HepG2 (cell line): Measurements from ENCODE around the gene MAMSTR. TPM values are rescaled to one million over a fixed set of nuclear protein-coding genes. Genes with fewer than 3 reads are reported as not detected.

ENCODE experiments used
- ATAC-seq: fragments of 200-7000 bp; cut with Tn5 transposase; 3 replicates; pipeline ENCODE4 v1.9.1; 2020; ENCODE audit warnings: mild to moderate bottlenecking, moderate library complexity
- BruUV-seq: library from RNA; stranded (reverse); fragments of 400-500 nt; replicated peaks from 2 replicates; lab custom pipeline; 2021; lab: Mats Ljungman, UMichigan
- CTCF ChIA-PET: fragments of 300-600 bp; formaldehyde crosslinking; extraction: SDS; loops from one replicate; lab custom pipeline; 2021; ENCODE audit warnings: low total read pairs, inconsistent platforms, low intra/inter-chr PET ratio; lab: Yijun Ruan, JAX
- POLR2A ChIA-PET: fragments of 350-600 bp; sonication (Branson Sonifier 250); formaldehyde crosslinking; loops from one replicate; lab custom pipeline; 2020; ENCODE audit warnings: antibody characterized with exemption, inconsistent platforms; lab: Yijun Ruan, JAX
- DNase-seq: peaks from one replicate; pipeline ENCODE4 v3.0.0-alpha.2; 2015; ENCODE audit warnings: low spot score
- FAIRE-seq: peaks from 3 replicates; lab custom pipeline; 2011; peaks lifted over from hg19 to GRCh38; lab: Jason Lieb, UNC
- H2AFZ ChIP-seq: one replicate; pipeline ENCODE4 v1.6.1; 2011; ENCODE audit warnings: low read length, inconsistent platforms
- H3K27ac ChIP-seq: fragments of 300-600 bp; 3 replicates; pipeline ENCODE4 v1.8.0; 2011; ENCODE audit warnings: mixed run types, mild to moderate bottlenecking, mixed read lengths, low read length, inconsistent platforms; ENCODE audit not compliant: insufficient read depth; ENCODE audit errors: extremely low read length
- H3K27me3 ChIP-seq, 2 experiments: fragments of 200-600 bp in 1 of 2; 2 replicates in 1 of 2; 3 replicates in 1 of 2; pipeline versions ENCODE4 v1.6.0 to v1.8.0; 2011; ENCODE audit warnings: low read length in 2 of 2, mild to moderate bottlenecking in 2 of 2, moderate library complexity in 2 of 2, inconsistent platforms in 1 of 2; ENCODE audit not compliant: insufficient read depth in 2 of 2, control insufficient read depth in 1 of 2
- H3K36me3 ChIP-seq, 2 experiments: fragments of 200-600 bp in 1 of 2; replicated peaks in 1 of 2; 2 replicates in 1 of 2; 3 replicates in 1 of 2; pipeline versions ENCODE4 v1.5.1 to v1.8.0; 2011; ENCODE audit warnings: low read length in 2 of 2, inconsistent platforms in 1 of 2; ENCODE audit not compliant: insufficient read depth in 2 of 2, control insufficient read depth in 1 of 2
- H3K4me1 ChIP-seq: 2 replicates; pipeline ENCODE4 v1.5.1; 2012; ENCODE audit warnings: low read length, inconsistent platforms; ENCODE audit not compliant: insufficient read depth
- H3K4me2 ChIP-seq: 2 replicates; pipeline ENCODE4 v1.6.0; 2011; ENCODE audit warnings: low read depth, low read length, inconsistent platforms
- H3K4me3 ChIP-seq, 3 experiments: fragments of 200-600 bp in 1 of 3; sonication (generic), shearing (Covaris generic) in 1 of 3; replicated peaks in 1 of 3; 2 replicates each; pipeline ENCODE4 v1.5.1; 2011 to 2016; ENCODE audit warnings: low read length in 3 of 3, inconsistent platforms in 2 of 3, low read depth in 2 of 3, mild to moderate bottlenecking in 2 of 3, control low read depth in 1 of 3, mixed read lengths in 1 of 3; ENCODE audit not compliant: insufficient read depth in 1 of 3
- H3K79me2 ChIP-seq: one replicate; pipeline ENCODE4 v1.6.1; 2011; ENCODE audit warnings: low read length, inconsistent platforms; ENCODE audit not compliant: insufficient read depth
- H3K9ac ChIP-seq: 2 replicates; pipeline ENCODE4 v1.6.0; 2011; ENCODE audit warnings: mild to moderate bottlenecking, low read depth, low read length, inconsistent platforms; ENCODE audit not compliant: insufficient read depth
- H3K9me3 ChIP-seq: 2 replicates; pipeline ENCODE4 v1.5.1; 2012; ENCODE audit warnings: mild to moderate bottlenecking, low read length
- H4K20me1 ChIP-seq: 2 replicates; pipeline ENCODE4 v1.6.0; 2011; ENCODE audit warnings: inconsistent platforms, mild to moderate bottlenecking, low read length, moderate library complexity; ENCODE audit not compliant: insufficient read depth
- ARID5B ChIP-seq: IDR thresholded peaks from 2 replicates; pipeline ENCODE4 v1.4.0; 2020; ENCODE audit warnings: mild to moderate bottlenecking, missing genetic modification reagents
- ATRX ChIP-seq: sonication (generic); formaldehyde crosslinking; IDR thresholded peaks from 2 replicates; pipeline ENCODE4 v1.4.0; 2020; ENCODE audit warnings: missing genetic modification reagents, borderline replicate concordance
- CBX5 ChIP-seq: sonication (generic); formaldehyde crosslinking; IDR thresholded peaks from 2 replicates; pipeline ENCODE4 v1.4.0; 2020; ENCODE audit warnings: missing genetic modification reagents, borderline replicate concordance
- HES4 ChIP-seq: sonication (generic); formaldehyde crosslinking; IDR thresholded peaks from 2 replicates; pipeline ENCODE4 v1.9.0; 2021; ENCODE audit warnings: mild to moderate bottlenecking, missing genetic modification reagents, borderline replicate concordance
- HNF4A ChIP-seq: sonication (generic); formaldehyde crosslinking; IDR thresholded peaks from 2 replicates; pipeline ENCODE4 v1.4.0; 2020; ENCODE audit warnings: missing genetic modification reagents
- HNRNPUL1 ChIP-seq: fragments of 200-400 bp; formaldehyde crosslinking; IDR thresholded peaks from 2 replicates; pipeline ENCODE4 v1.6.1; 2017; ENCODE audit warnings: low read depth, mild to moderate bottlenecking, low read length, moderate library complexity
- HOXA3 ChIP-seq: sonication (generic); formaldehyde crosslinking; IDR thresholded peaks from 2 replicates; pipeline ENCODE4 v1.5.0; 2020; ENCODE audit warnings: missing genetic modification reagents
- ISL2 ChIP-seq: sonication (generic); formaldehyde crosslinking; IDR thresholded peaks from 2 replicates; pipeline ENCODE4 v1.5.0; 2020; ENCODE audit warnings: missing genetic modification reagents
- JUN ChIP-seq: sonication (generic); formaldehyde crosslinking; IDR thresholded peaks from 2 replicates; pipeline ENCODE4 v1.4.0; 2020; ENCODE audit warnings: mild to moderate bottlenecking, missing genetic modification reagents
- MAFK ChIP-seq, 2 experiments: IDR thresholded peaks in 1 of 2; conservative IDR thresholded peaks in 1 of 2; 2 replicates each; pipeline ENCODE4 v1.6.1; 2011; ENCODE audit warnings: improper control_type of control experiment in 2 of 2, low read length in 2 of 2
- MXD3 ChIP-seq: IDR thresholded peaks from 2 replicates; pipeline ENCODE4 v1.6.1; 2016; ENCODE audit warnings: mild to moderate bottlenecking, missing biosample characterization, missing genetic modification reagents
- NR2F1 ChIP-seq, 2 experiments: fragments of 450-650 bp in 1 of 2; formaldehyde crosslinking in 1 of 2; IDR thresholded peaks; 2 replicates each; pipeline versions ENCODE4 v1.5.0 to v1.6.1; 2016 to 2020; ENCODE audit warnings: mild to moderate bottlenecking in 1 of 2, missing compliant biosample characterization in 1 of 2, missing genetic modification reagents in 1 of 2, moderate library complexity in 1 of 2
- RBAK ChIP-seq: sonication (generic); formaldehyde crosslinking; IDR thresholded peaks from 2 replicates; pipeline ENCODE4 v1.5.1; 2020; ENCODE audit warnings: mild to moderate bottlenecking, missing genetic modification reagents
- RFX1 ChIP-seq: fragments of 450-650 bp; IDR thresholded peaks from 2 replicates; pipeline ENCODE4 v1.6.1; 2017
- SNRNP70 ChIP-seq: fragments of 200-400 bp; formaldehyde crosslinking; IDR thresholded peaks from 2 replicates; pipeline ENCODE4 v1.6.1; 2017; ENCODE audit warnings: mild to moderate bottlenecking, low read depth, low read length, moderate library complexity
- SOX6 ChIP-seq, 2 experiments: fragments of 450-650 bp in 1 of 2; sonication (generic) in 1 of 2; formaldehyde crosslinking in 1 of 2; IDR thresholded peaks; 2 replicates each; pipeline versions ENCODE4 v1.4.0 to v1.6.1; 2017 to 2020; ENCODE audit warnings: antibody characterized with exemption in 1 of 2, mild to moderate bottlenecking in 1 of 2, missing genetic modification reagents in 1 of 2
- ZBTB20 ChIP-seq: sonication (generic); formaldehyde crosslinking; IDR thresholded peaks from 2 replicates; pipeline ENCODE4 v1.8.1; 2023; ENCODE audit warnings: missing genetic modification reagents, low read depth, mild to moderate bottlenecking, borderline replicate concordance
- ZNF589 ChIP-seq: sonication (generic); formaldehyde crosslinking; conservative IDR thresholded peaks from 2 replicates; pipeline ENCODE4 v1.8.0; 2022; ENCODE audit warnings: mild to moderate bottlenecking, moderate library complexity, missing genetic modification reagents
- WGBS: methylation state at CpG from one replicate; pipeline ENCODE4 v1.1.6; 2017; ENCODE audit warnings: low lambda C conversion rate; 5-methylcytosine and 5-hydroxymethylcytosine counted together
- in situ Hi-C: cut with HindIII; loops from 2 replicates; pipeline ENCODE4 v1.10.0; 2017; ENCODE audit warnings: low pct_unique_long_range_greater_than_20kb; ENCODE audit not compliant: extremely low pct_ligation_motif_present
- intact Hi-C: fragments of 100-400 bp; cut with micrococcal nuclease; formaldehyde crosslinking; loops from one replicate; pipeline ENCODE4 v1.10.0; 2022; ENCODE audit not compliant: unreplicated experiment
- polyA plus RNA-seq, 8 experiments: library from polyadenylated mRNA; depleted of rRNA in 3 of 8; stranded (reverse) in 7 of 8; unstranded in 1 of 8; fragments of >200 nt; fragmentation: Illumina TruSeq in 4 of 8; extraction: Trizol in 4 of 8; gene quantifications; 2 replicates each; pipeline versions ENCODE4 v1.2.1 to v1.2.3, GENCODE V29; 2011 to 2016; ENCODE audit warnings: low read depth in 4 of 8, missing spikeins in 1 of 8, mixed read lengths in 1 of 8; ENCODE audit not compliant: insufficient read depth in 1 of 8
- total RNA-seq, 5 experiments: library from RNA; depleted of rRNA; stranded (reverse); fragments of >200 nt; fragmentation: Illumina TruSeq; extraction: Trizol; gene quantifications; 2 replicates each; pipeline ENCODE4 v1.2.3, GENCODE V29; 2016; ENCODE audit warnings: low read depth in 1 of 5
- TF ChIP-seq, protein P1 (sequence below): sonication (generic); formaldehyde crosslinking; IDR thresholded peaks from 2 replicates; pipeline ENCODE4 v1.9.0; 2022; ENCODE audit warnings: missing genetic modification reagents, mild to moderate bottlenecking, borderline replicate concordance

The MAMSTR gene
- total and polyA plus RNA-seq, 2 of the 13 experiments (the other 11 are each of a cell fraction or from before 2014, with no cell fraction given), result 2.2 to 2.4 TPM

DNA sequence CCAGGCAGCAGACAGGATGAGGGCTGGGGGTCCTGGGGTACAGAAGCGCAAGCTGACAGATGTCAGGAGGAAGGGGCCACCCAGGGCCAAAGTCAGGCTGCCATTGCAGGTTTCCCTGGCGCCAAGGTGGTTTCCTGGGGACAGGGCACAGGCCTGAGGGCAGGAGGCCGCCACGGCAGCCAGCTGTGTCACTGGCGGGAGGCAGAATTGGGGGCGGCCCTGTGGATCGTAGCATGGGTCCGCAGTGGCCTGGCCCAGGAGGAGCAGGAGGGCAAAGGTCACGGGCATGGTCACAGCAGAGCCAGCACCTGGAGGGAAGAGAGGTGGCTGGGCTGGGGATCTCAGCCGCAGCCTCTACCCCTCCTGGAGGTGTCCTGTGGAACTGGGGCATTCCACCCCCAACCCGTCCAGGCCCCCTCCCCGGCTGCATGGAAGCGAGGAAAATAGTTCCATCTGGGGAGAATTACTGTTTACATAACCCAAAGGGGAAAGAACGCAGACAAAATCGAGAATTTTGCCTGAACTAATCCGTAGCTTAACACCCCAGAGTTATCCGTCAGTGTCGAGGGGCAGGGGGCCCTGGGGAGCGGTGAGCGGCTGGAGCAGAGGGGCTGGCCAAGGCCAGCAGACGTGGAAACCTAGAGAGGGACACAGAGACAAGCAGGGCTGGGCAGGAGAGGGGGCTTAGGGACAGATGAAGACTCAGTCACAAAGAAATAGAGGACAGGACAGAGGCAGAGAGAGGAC is 48.7 kb downstream of the MAMSTR start:
- CTCF ChIA-PET, result no interaction called here
- intact Hi-C loops (no loop called here), in situ Hi-C loops (loop anchor here (10.0 kb wide), 2 partner anchors 114 to 164 kb away; partner anchors contain the start of gene HSD17B14)
- peak; percentile 37 for ATAC-seq
- Histone ChIP-seq H3K9ac (no peak overlapping the region), H3K79me2 (no peaks in the 10 kb centered on the region), H3K4me2 (peak overlapping the region; percentile 57; the same call in 1 of the 2 replicates), H3K4me3 (peak overlapping the region in 1 of 3 experiments; percentile 44; a peak in 1 of 6 replicates), H4K20me1 (no peaks in the 10 kb centered on the region), H3K36me3 (no peaks in the 10 kb centered on the region), H3K27ac (no peak overlapping the region), H3K9me3 (no peaks in the 10 kb centered on the region), H3K27me3 (peaks cover 4 to 24% of the 10 kb centered on the region in 2 experiments; a peak in 4 of 5 replicates), H3K4me1 (peaks cover 15% of the 10 kb centered on the region), H2AFZ (no peak overlapping the region)
- WGBS, result 18% methylated on average over 13 of the region's 21 CpGs
- BruUV-seq, result no TSS peak
- POLR2A ChIA-PET, result no interaction called here
- DNase-seq, result no peak
- no peak for FAIRE-seq
- TF ChIP-seq JUN (CRISPR knock-in tag) (no peak), HNRNPUL1 (no peak), HES4 (CRISPR knock-in tag) (no peak), NR2F1 (CRISPR knock-in tag; IDR thresholded peaks at IDR 0.05) (no peak), ZNF589 (CRISPR knock-in tag) (no peak), RBAK (CRISPR knock-in tag) (no peak), HNF4A (CRISPR knock-in tag) (peak; percentile 55), SNRNP70 (no peak), RFX1 (no peak), ISL2 (no peak), ATRX (CRISPR knock-in tag) (no peak), HOXA3 (CRISPR knock-in tag) (no peak), ARID5B (CRISPR knock-in tag) (no peak), MAFK (conservative IDR thresholded peaks at IDR 0.05 in 1 of 2, IDR thresholded peaks at IDR 0.05 in 1 of 2; ENCODE audit: low read length in 2 of 2) (no peak), ZBTB20 (CRISPR knock-in tag) (no peak), SOX6 (IDR thresholded peaks at IDR 0.05) (no peak), SOX6 (CRISPR knock-in tag; IDR thresholded peaks at IDR 0.05) (no peak), MXD3 (CRISPR knock-in tag) (no peak), CBX5 (CRISPR knock-in tag) (no peak)
- TF ChIP-seq, protein P1, sequence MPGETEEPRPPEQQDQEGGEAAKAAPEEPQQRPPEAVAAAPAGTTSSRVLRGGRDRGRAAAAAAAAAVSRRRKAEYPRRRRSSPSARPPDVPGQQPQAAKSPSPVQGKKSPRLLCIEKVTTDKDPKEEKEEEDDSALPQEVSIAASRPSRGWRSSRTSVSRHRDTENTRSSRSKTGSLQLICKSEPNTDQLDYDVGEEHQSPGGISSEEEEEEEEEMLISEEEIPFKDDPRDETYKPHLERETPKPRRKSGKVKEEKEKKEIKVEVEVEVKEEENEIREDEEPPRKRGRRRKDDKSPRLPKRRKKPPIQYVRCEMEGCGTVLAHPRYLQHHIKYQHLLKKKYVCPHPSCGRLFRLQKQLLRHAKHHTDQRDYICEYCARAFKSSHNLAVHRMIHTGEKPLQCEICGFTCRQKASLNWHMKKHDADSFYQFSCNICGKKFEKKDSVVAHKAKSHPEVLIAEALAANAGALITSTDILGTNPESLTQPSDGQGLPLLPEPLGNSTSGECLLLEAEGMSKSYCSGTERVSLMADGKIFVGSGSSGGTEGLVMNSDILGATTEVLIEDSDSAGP (CRISPR knock-in tag), result no peak
